Heart right ventricle (tissue), 16 donors: ENCODE data around the gene ATP2B2. TPM values are rescaled to one million over a fixed set of nuclear protein-coding genes. Genes with fewer than 3 reads are reported as not detected.

ENCODE experiments used
- ATAC-seq, 8 donors: fragments of 200-7000 bp; cut with Tn5 transposase; one replicate each; pipeline ENCODE4 v1.9.1; 2020; ENCODE audit warnings: mild to moderate bottlenecking in 8 of 8, moderate library complexity in 8 of 8, moderate number of reproducible peaks in 1 of 8
- DNase-seq, 2 donors: peaks; one replicate each; pipeline ENCODE4 v3.0.0-alpha.2; 2020
- H3K27ac ChIP-seq, 10 donors: fragments of 200-600 bp; sonication (generic) in 2 of 10; one replicate each; pipeline versions ENCODE4 v1.5.0 to v1.8.0; 2020 to 2022; ENCODE audit warnings: mild to moderate bottlenecking in 3 of 10
- H3K27me3 ChIP-seq, 7 donors: fragments of 200-600 bp; one replicate each; pipeline ENCODE4 v1.8.0; 2021 to 2022; ENCODE audit warnings: mild to moderate bottlenecking in 2 of 7
- H3K36me3 ChIP-seq, 9 donors: fragments of 200-600 bp; sonication (generic) in 1 of 9; one replicate each; pipeline versions ENCODE4 v1.5.0 to v1.8.0; 2020 to 2022; ENCODE audit warnings: mild to moderate bottlenecking in 2 of 9
- H3K4me1 ChIP-seq, 9 donors: fragments of 200-600 bp; sonication (generic) in 1 of 9; one replicate each; pipeline versions ENCODE4 v1.5.0 to v1.8.0; 2020 to 2022; ENCODE audit warnings: mild to moderate bottlenecking in 4 of 9
- H3K4me3 ChIP-seq, 10 donors: fragments of 200-600 bp; sonication (generic) in 2 of 10; one replicate each; pipeline versions ENCODE4 v1.5.0 to v1.8.0; 2020 to 2022; ENCODE audit warnings: mild to moderate bottlenecking in 7 of 10, moderate library complexity in 2 of 10
- H3K9me3 ChIP-seq, 11 donors: fragments of 200-600 bp in 10 of 11; sonication (generic) in 2 of 11; one replicate each; pipeline versions ENCODE4 v1.5.0 to v1.8.0; 2013 to 2022; ENCODE audit warnings: mild to moderate bottlenecking in 2 of 11, control low read depth in 1 of 11, moderate library complexity in 1 of 11
- CTCF ChIP-seq, 9 donors: fragments of 200-600 bp; sonication (generic) in 2 of 9; IDR thresholded peaks; one replicate each; pipeline versions ENCODE4 v1.5.0 to v1.8.0; 2021 to 2022; ENCODE audit warnings: antibody characterized with exemption in 9 of 9, mild to moderate bottlenecking in 5 of 9, moderate library complexity in 1 of 9
- WGBS, 2 donors: extraction: QIAGEN DNeasy Blood & Tissue Kit; methylation state at CpG; one replicate each; pipeline ENCODE4 v1.1.7; 2013; ENCODE audit warnings: inconsistent platforms in 1 of 2; 5-methylcytosine and 5-hydroxymethylcytosine counted together
- intact Hi-C, 10 donors: fragments of 100-400 bp; cut with DNase I; formaldehyde crosslinking; loops; one replicate each; pipeline versions ENCODE4 v1.11.1 to v1.14.2; 2022
- long read RNA-seq, 3 donors: library from polyadenylated mRNA; unstranded; transcript quantifications; one replicate each; pipeline ENCODE4 v2.0.0, GENCODE V29; 2020 to 2021
- polyA plus RNA-seq, 2 donors: library from polyadenylated mRNA; stranded (reverse); fragments of 200-250 nt; gene quantifications; one replicate each; pipeline ENCODE4 v1.2.3, GENCODE V29; 2013
- total RNA-seq, 10 donors: library from RNA; stranded (reverse); fragmentation: NEBNext Ultra II Directional in 3 of 10; extraction: Animal tissue kit (Norgen Biotek cat#: 25700) in 3 of 10; gene quantifications; one replicate each; pipeline versions ENCODE4 v1.2.1 to v1.2.4, GENCODE V29; 2021 to 2023
- donor health status: Arrhythmogenic right ventricular cardiomyopathy.
- donor health status: ischemic (EF 13 %, LVEDD 7.1; RV severe dilation, severe dysfunction).
- donor health status: healthy with polysubstance abuse.
- donor health status: DM: no; HTN: yes; CAD: no.
- donor health status: DM: no; HTN: no; CAD: no.
- donor health status: ischemic (EF 25% LVEDD 6.9; RV normal size, moderate dysfunction).
- donor health status: ischemic (EF 25% LVEDD 5.7; RV mildly dilated, moderate dysfunction).
- donor health status: healthy.
- donor health status: DM: yes; HTN: yes; CAD: no.
- donor health status: Ischemic cardiomyopathy.
- donor health status: ischemic (EF 35%, LVEDD 5.7; RV mildly dilated, moderate dysfunction).
- donor health status: nonischemic (EF 11% LVEDD 7.7; RV severe dilation, severe dysfunction).
- donor health status: DM: yes; HTN: yes; CAD: no.
- donor health status: PGD.
- donor health status: ischemic (EF 29% LVEDD 5.4; RV normal size, mild dysfunction).
- donor health status: nonischemic (EF 23%, LVEDD 6.1; RV moderate dilation, normal function).

The ATP2B2 gene
- under 1 TPM in 6 of 10 donors, not detected in 4; 0.05 to 0.30 (median 0.15) TPM for total RNA-seq
- under 1 TPM; under 0.01 to 0.07 TPM for polyA plus RNA-seq
- long read RNA-seq, donor 1: 0 reads
- long read RNA-seq, donor 2: 0 reads
- long read RNA-seq, donor 3: 0 reads

DNA sequence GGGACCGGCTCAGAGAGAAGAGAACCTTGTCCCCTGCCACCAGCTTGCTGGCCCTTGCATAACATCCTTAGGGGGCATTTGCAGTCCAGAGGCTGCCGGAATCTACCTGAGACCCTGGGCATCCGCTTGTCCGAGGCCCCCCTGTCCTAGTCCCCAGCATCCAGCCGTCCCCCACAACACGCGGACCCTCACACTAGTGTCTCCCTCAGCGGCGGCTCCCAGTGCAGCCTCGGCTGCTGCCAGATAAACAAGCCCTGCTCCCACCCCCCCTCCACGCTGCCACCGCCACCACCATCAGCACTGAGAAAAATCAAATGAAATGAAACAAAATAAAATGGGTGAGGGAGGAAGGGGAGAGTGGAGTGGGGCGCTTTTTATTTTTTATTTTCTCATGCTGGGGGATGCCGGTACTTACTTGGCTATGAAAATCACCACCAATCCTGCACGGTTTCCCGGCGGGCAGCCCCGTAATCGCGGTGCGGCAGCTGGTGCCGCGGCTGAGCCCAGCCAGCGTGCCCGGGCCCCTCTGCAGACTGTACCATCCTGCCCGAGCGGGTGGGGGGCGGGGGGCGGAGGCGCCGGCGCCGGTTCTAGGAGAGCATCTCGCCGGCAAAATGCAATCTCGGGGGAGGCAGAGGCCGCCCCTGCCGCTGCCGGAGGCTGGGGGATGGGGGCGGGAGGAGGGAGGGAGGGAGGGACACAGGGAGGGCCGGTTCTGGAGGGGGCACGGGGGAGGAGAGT, at the start of gene ATP2B2:
ATP2B2 (minus strand) TSS at position 537 of the 741 bp plus-strand sequence. CDS start 56,043 bp downstream, outside the sequence.
- WGBS, 2 donors: 4 to 6% methylated on average over 36 to 39 of the region's 42 CpGs
- peaks cover 14 to 66% (median 51%) of the 10 kb centered on the region in 7 donors for H3K27me3 ChIP-seq
- no peak within 1 kb of the TSS for H3K27ac ChIP-seq
- peaks cover 0 to 12% (median 0%) of the 10 kb centered on the region in 9 donors for H3K4me1 ChIP-seq
- no peak for DNase-seq
- H3K36me3 ChIP-seq: no peaks in the 10 kb centered on the region
- no peaks in the 10 kb centered on the region for H3K9me3 ChIP-seq
- TF ChIP-seq CTCF (IDR thresholded peaks at IDR 0.05): no peak
- ATAC-seq: peak in 3 of 8 donors; percentile 39 to 50 (median 48)
- H3K4me3 ChIP-seq: peak within 1 kb of the TSS in 5 of 10 donors; percentile 19 to 37 (median 31)
- intact Hi-C loops: no loop called here

GRCh38 chr3:10554746-10555145, 49.4 kb upstream of the ATP2B2 start:
- no peaks in the 10 kb centered on the region for H3K9me3 ChIP-seq
- no peak overlapping the region for H3K27ac ChIP-seq
- 93 to 94% methylated on average over 1 of the region's 1 CpG for WGBS, 2 donors
- peaks cover 0 to 13% (median 0%) of the 10 kb centered on the region in 9 donors for H3K4me1 ChIP-seq
- H3K4me3 ChIP-seq: no peak overlapping the region
- DNase-seq: no peak
- peaks cover 0 to 12% (median 0%) of the 10 kb centered on the region in 7 donors for H3K27me3 ChIP-seq
- no peaks in the 10 kb centered on the region for H3K36me3 ChIP-seq
- intact Hi-C loops: no loop called here
- ATAC-seq: no peak
- TF ChIP-seq CTCF (IDR thresholded peaks at IDR 0.05): no peak

DNA sequence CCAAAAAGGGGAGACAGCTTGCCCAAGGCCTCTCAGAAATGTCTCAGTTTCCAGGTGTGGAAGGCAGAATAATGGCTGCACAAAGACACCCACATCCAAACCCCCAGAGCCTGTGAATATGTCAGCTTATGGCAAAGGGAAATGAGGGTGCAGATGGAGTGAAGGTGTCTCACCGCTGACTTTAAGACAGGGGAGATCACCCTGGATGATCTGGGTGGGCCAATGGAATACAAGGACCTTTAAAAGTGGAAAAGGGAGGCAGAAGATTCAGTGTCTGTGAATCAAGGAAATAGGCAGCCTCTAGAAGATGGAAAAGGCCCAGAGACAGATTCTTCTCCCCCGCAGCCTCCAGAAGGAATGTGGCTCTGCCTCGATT, 48.8 kb upstream of the ATP2B2 start:
- Histone ChIP-seq H3K4me3 (no peak overlapping the region), H3K27me3 (peaks cover 0 to 12% (median 0%) of the 10 kb centered on the region in 7 donors), H3K4me1 (peaks cover 0 to 13% (median 0%) of the 10 kb centered on the region in 9 donors), H3K27ac (no peak overlapping the region), H3K36me3 (no peaks in the 10 kb centered on the region), H3K9me3 (no peaks in the 10 kb centered on the region)
- no peak for TF ChIP-seq CTCF (IDR thresholded peaks at IDR 0.05)
- DNase-seq (no peak), ATAC-seq (no peak)
- 84 to 85% methylated on average over 3 of the region's 3 CpGs for WGBS, 2 donors
- intact Hi-C loops: no loop called here

DNA sequence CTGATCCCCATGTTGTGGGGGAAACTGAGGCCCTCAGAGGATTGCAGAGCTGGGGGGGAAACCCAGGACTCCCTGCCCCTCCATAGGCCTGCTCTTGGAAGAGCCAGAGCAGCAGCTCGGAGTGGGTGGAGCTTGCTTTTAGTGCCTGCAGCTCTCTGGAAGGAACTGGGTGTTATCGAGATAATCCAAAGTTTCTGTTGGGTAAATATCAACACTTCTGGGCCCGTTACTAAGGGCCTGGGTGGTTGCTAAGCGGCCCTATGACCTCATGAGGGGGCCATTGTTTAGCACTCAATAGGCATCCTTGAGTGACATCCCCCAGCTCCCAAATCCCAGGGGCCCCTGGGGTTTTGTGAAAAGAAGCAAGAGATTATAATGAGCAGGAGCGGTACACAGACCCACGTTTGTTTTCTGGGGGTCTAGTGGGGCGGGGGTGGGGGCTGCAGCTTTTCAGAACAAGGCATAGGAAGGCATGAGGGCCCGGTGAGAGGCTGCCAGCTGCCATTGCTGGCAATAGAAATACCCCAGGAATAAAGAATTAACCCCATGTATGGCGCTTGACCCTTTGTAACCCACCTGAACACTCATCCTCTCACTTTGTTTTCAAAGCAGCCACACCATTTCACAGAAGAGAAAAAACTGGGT, 48.3 kb upstream of the ATP2B2 start:
- H3K4me3 ChIP-seq: no peak overlapping the region
- DNase-seq (no peak), ATAC-seq (no peak)
- no peak for TF ChIP-seq CTCF (IDR thresholded peaks at IDR 0.05)
- intact Hi-C loops: no loop called here
- H3K27me3 ChIP-seq: peaks cover 0 to 16% (median 0%) of the 10 kb centered on the region in 7 donors
- no peaks in the 10 kb centered on the region for H3K9me3 ChIP-seq
- no peak overlapping the region for H3K27ac ChIP-seq
- no peaks in the 10 kb centered on the region for H3K36me3 ChIP-seq
- WGBS, 2 donors: 27 to 35% methylated on average over 9 of the region's 9 CpGs
- H3K4me1 ChIP-seq: peaks cover 0 to 13% (median 0%) of the 10 kb centered on the region in 9 donors
